Smooth muscle cell of the brain vasculature (primary cell): Measurements from ENCODE around the gene PIM1.
"Not testable (repeated sequence)": the region's sequence is repeated elsewhere in the genome, so short reads cannot be mapped to it uniquely, and the experiment has no call there.

Experiments
- DNase-seq: peaks from one replicate; pipeline ENCODE4 v3.0.0-alpha.2; 2012; ENCODE audit warnings: low read depth, low spot score

The PIM1 gene

GRCh38 chr6:37171201-37171969 is 1.4 kb downstream of the PIM1 start:
- no peak for DNase-seq

- peak; percentile 83 for DNase-seq
These were observed 2.2 kb downstream of the PIM1 start for GRCh38 chr6:37171970-37172812.

GRCh38 chr6:37172912-37173492 is 3.0 kb downstream of the PIM1 start:
- DNase-seq, result no peak

- DNase-seq, result no peak
These were observed 3.7 kb downstream of the PIM1 start for GRCh38 chr6:37173493-37174195.

- no peak for DNase-seq
These were observed 4.2 kb downstream of the PIM1 start for GRCh38 chr6:37174196-37174514.

DNA sequence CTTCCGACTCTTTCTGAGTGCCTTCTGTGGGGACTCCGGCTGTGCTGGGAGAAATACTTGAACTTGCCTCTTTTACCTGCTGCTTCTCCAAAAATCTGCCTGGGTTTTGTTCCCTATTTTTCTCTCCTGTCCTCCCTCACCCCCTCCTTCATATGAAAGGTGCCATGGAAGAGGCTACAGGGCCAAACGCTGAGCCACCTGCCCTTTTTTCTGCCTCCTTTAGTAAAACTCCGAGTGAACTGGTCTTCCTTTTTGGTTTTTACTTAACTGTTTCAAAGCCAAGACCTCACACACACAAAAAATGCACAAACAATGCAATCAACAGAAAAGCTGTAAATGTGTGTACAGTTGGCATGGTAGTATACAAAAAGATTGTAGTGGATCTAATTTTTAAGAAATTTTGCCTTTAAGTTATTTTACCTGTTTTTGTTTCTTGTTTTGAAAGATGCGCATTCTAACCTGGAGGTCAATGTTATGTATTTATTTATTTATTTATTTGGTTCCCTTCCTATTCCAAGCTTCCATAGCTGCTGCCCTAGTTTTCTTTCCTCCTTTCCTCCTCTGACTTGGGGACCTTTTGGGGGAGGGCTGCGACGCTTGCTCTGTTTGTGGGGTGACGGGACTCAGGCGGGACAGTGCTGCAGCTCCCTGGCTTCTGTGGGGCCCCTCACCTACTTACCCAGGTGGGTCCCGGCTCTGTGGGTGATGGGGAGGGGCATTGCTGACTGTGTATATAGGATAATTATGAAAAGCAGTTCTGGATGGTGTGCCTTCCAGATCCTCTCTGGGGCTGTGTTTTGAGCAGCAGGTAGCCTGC is 4.8 kb downstream of the PIM1 start:
- DNase-seq, result no peak

DNA sequence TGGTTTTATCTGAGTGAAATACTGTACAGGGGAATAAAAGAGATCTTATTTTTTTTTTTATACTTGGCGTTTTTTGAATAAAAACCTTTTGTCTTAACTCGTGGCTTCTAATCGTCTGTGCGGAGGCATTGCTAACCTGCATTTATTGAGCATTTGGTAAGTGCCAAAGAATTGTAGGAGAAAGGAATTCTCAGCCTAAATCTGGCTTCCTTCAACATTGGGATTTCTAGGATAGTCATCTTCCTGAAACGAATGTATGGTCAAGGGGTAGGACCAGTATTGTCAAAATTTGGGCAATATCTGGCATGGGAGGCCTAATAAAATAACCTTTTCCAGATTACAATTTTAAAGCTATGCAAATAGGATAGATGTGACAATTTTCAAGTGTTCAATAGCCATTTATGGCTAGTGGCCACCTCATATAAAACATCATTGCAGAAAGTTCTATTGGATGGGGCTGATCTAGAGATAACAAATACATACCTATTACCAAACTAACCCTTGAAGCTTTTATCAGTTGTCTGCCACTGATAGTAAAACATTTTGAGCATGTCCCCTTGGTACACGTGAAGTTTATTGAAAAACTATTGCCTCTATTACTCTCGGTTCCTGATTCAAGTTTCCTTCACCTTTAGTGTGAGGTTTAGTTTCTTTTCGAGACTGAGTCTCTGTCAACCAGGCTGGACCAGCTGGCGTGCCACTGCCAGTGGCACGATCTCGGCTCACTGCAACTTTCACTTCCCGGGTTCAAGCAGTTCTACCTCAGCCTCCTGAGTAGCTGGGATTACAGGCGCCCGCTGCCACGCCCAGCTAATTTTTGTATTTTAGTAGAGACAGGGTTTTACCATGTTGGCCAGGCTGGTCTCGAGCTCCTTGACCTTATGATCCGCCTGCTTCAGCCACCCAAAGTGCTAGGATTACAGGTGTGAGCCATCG is 5.6 kb downstream of the PIM1 start:
- DNase-seq, result no peak

DNA sequence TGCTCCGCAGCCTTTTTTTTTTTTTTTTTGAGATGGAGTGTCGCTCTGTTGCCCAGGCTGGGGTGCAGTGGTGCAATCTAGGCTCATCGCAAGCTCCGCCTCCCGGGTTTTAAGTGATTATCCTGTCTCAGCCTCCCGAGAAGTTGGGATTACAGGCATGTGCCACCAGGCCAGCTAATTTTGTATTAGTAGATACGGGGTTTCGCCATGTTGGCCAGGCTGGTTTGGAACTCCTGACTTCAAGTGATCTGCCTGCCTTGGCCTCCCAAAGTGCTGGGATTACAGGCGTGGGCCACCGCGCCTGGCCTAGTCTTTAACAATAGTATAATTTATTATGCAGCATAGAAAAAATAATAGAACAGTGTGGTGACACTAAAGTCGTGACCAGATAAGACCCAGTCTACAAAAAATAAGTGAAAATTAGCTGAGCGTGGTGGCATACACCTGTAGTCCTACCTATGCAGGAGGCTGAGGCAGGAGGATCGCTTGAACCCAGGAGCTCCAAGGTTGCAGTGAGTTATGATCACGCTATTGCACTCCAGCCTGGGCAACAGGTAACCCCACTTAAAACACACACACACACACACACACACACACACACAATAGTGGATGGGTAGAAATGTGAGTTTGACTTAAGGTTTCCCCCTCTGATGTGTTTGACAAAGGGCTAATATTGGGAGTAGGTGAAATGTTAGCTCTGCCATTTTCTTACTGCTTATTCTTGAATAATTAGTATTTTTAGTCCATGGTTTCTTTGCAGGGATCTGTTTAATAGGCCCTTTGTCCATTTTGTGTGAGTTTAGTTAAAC is 6.5 kb downstream of the PIM1 start:
- DNase-seq, result no peak

DNA sequence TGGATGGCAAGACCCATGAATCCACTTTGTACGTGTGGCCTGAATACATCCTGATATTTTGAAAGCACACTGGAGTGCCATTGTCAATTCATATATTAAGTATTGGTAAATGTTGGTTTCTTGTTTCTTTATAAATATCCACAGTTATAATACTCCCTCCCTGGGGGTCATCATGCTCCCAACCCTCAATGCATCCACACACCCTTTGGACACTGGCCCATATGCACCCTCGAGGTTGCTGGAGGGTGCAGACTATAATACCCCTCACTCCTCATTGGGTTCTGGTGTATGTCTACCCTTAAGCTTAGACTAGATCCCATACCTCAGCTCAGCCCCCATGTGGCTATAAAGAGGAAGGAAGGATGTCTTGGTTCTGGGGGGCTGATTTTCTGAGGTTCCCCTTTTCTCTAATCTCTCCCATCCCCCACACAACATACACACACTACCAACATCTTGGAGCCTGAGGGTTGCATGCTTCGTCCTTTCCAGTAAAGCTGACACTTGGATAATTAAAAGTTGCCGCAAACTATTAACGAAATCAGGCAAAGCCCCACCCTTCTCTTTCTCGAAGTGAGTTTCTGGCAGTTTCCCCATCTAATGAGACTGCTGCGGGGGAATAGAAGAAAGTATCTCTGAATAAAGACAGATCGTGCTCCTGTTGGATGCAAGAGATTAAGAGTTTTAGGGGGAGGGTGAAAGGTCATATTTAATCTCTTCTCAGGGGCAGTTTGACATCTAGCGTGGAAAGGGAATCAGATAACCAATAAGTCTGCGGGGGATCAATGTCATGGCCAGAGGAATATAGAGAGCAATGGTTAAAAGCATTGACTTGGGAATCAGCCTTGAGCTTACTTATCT is 7.4 kb downstream of the PIM1 start:
- DNase-seq, result no peak

- no peak for DNase-seq
These were observed 8.1 kb downstream of the PIM1 start for GRCh38 chr6:37177935-37178517.

DNA sequence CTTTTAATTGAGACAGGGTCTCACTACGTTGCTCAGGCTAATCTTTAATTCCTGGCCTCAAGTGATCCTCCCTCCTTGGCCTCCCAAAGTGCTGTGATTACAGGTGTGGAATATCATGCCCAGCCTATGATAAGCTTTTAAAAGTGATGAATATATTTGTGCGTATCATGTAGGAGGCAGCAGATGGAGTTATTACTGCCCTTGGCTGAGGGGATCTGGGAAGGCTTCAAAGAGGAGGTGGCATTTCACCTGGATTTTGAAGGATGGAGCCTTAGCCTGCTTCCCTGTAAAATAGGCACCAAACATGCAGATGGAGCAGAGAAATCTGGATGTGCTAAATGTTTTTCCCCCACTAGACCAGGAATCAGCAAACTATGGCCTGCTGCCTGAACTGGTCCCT is 10.1 kb downstream of the PIM1 start:
- no peak for DNase-seq

- DNase-seq, result not testable (repeated sequence)
These were observed 10.7 kb downstream of the PIM1 start for GRCh38 chr6:37180610-37181009.

DNA sequence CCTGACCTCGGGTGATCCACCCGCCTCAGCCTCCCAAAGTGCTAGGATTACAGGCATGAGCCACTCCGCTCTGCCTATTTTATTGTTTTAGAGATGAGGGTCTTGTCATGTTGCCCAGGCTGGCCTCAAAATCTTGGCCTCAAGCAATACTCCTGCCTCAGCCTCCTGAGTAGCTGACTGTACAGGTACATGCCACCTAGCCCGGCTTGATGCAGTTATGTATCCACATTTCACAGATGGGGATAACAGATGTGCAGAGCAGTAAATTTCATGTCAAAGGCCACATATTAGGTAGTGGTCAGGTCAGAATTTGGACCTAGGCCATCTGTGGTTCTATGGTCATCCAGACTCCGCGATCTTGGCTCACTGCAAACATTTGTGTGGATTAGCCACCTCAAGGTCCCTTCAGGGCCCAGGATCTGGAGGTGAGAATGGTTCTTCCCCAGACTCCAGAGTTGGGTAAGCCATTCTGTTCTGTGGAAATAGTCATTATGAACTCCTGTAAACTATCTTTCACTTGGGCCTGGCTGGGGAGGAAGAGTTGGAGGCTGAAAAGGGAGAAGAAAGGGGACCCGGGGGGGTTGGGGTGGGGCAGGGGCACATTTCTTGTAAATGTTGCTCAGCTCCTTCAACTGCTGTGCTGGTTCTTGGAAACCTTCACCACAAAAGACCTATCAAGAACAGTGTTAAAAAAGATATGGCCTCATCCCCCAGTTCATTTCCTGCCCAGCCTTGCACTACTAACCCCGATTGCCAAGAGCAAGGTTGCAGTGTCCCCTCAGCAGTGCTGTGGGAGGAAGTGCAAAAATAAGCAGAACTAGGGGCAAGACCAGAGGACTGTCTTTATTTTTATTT is 13.0 kb downstream of the PIM1 start:
- no peak for DNase-seq

GRCh38 chr6:37185949-37186720 is 16.2 kb downstream of the PIM1 start:
- not testable (repeated sequence) for DNase-seq

GRCh38 chr6:37187321-37188022 is 17.5 kb downstream of the PIM1 start:
- no peak for DNase-seq
